Measurements from ENCODE around the gene KLHL42.

DNA sequence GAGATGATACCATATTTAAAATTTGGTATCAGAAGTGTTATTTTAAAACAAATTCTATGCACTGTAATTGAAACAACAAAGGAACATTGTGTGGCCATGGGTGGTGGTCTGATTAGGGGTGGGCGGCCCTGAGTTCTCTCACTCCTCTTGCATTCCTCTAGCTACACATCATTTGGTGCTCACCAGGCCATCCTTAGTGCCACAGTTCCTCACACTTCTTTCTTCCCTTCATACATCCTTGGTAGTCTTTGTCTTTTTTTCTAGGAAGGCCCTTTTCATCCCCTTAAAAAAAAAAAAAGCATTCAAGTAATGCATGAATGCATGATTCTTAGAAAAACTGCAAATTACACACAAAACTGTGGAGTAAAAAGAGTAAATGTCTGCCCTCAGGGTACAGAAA, 2.4 kb downstream of the KLHL42 start:
- no peak for TF ChIP-seq CTCF (conservative IDR thresholded peaks at IDR 0.05; ENCODE audit: low read length)
- no peak for TF ChIP-seq EZH2phosphoT487 (IDR thresholded peaks at IDR 0.05; ENCODE audit: borderline replicate concordance, low read depth, low read length)
